PC-9 (cell line): ENCODE results near the gene ABLIM2.

Experiments
- EZH2 ChIP-seq: fragments of 200-600 bp; sonication (generic); IDR thresholded peaks from 2 replicates; pipeline ENCODE4 v1.8.0; 2017; ENCODE audit warnings: antibody characterized with exemption, low read depth
- TF ChIP-seq, protein P1 (sequence below): fragments of 200-600 bp; sonication (generic); conservative IDR thresholded peaks from 2 replicates; pipeline ENCODE4 v1.6.1; 2017; ENCODE audit warnings: mixed run types, antibody characterized with exemption, mild to moderate bottlenecking, moderate library complexity

DNA sequence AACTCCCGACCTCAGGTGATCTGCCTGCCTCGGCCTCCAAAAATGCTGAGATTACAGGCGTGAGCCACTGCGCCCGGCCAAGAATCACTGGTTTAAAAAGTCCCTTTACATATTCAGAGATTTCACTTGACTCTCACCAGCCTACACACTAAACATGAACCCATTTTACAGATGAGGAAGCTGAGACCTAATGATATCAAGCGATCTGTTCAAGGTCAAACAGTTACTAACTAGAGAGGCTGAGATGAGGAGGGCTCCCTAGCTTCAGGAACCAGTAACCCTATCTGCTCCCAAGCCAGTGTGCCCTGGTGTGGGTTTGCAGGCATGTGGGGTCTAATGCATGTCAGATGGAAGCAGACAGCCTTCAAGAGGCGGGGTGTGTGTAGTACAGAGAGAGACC, 159.3 kb downstream of the ABLIM2 start:
- TF ChIP-seq, protein P1, sequence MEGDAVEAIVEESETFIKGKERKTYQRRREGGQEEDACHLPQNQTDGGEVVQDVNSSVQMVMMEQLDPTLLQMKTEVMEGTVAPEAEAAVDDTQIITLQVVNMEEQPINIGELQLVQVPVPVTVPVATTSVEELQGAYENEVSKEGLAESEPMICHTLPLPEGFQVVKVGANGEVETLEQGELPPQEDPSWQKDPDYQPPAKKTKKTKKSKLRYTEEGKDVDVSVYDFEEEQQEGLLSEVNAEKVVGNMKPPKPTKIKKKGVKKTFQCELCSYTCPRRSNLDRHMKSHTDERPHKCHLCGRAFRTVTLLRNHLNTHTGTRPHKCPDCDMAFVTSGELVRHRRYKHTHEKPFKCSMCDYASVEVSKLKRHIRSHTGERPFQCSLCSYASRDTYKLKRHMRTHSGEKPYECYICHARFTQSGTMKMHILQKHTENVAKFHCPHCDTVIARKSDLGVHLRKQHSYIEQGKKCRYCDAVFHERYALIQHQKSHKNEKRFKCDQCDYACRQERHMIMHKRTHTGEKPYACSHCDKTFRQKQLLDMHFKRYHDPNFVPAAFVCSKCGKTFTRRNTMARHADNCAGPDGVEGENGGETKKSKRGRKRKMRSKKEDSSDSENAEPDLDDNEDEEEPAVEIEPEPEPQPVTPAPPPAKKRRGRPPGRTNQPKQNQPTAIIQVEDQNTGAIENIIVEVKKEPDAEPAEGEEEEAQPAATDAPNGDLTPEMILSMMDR: no peak
- TF ChIP-seq EZH2: no peak
